HepG2 (cell line): ENCODE results near the gene DSC3. TPM values are rescaled to one million over a fixed set of nuclear protein-coding genes. Genes with fewer than 3 reads are reported as not detected.

Experiments used
- ARID4A ChIP-seq: sonication (generic); formaldehyde crosslinking; IDR thresholded peaks from 2 replicates; pipeline ENCODE4 v1.5.0; 2020; ENCODE audit warnings: mild to moderate bottlenecking, missing genetic modification reagents, borderline replicate concordance
- HMGA1 ChIP-seq: sonication (generic); formaldehyde crosslinking; conservative IDR thresholded peaks from 2 replicates; pipeline ENCODE4 v1.4.0; 2020; ENCODE audit warnings: missing genetic modification reagents
- KDM5A ChIP-seq: fragments of 200-600 bp; sonication (generic); IDR thresholded peaks from 2 replicates; pipeline ENCODE4 v1.7.0; 2018; ENCODE audit warnings: antibody characterized with exemption, mild to moderate bottlenecking, low read length, borderline replicate concordance
- YEATS2 ChIP-seq: sonication (generic); formaldehyde crosslinking; IDR thresholded peaks from 2 replicates; pipeline ENCODE4 v1.4.0; 2020; ENCODE audit warnings: missing genetic modification reagents, borderline replicate concordance
- ZNF275 ChIP-seq: sonication (generic); formaldehyde crosslinking; IDR thresholded peaks from 2 replicates; pipeline ENCODE4 v1.8.0; 2022; ENCODE audit warnings: missing genetic modification reagents, mild to moderate bottlenecking, inconsistent platforms, borderline replicate concordance
- ZNF501 ChIP-seq: sonication (generic); formaldehyde crosslinking; IDR thresholded peaks from 2 replicates; pipeline ENCODE4 v1.5.1; 2020; ENCODE audit warnings: mild to moderate bottlenecking, moderate library complexity, missing genetic modification reagents
- ZNF562 ChIP-seq: sonication (generic); formaldehyde crosslinking; IDR thresholded peaks from 2 replicates; pipeline ENCODE4 v1.8.0; 2022; ENCODE audit warnings: missing genetic modification reagents, borderline replicate concordance
- polyA plus RNA-seq, 8 experiments: library from polyadenylated mRNA; depleted of rRNA in 3 of 8; stranded (reverse) in 7 of 8; unstranded in 1 of 8; fragments of >200 nt; fragmentation: Illumina TruSeq in 4 of 8; extraction: Trizol in 4 of 8; gene quantifications; 2 replicates each; pipeline versions ENCODE4 v1.2.1 to v1.2.3, GENCODE V29; 2011 to 2016; ENCODE audit warnings: low read depth in 4 of 8, missing spikeins in 1 of 8, mixed read lengths in 1 of 8; ENCODE audit not compliant: insufficient read depth in 1 of 8
- total RNA-seq, 5 experiments: library from RNA; depleted of rRNA; stranded (reverse); fragments of >200 nt; fragmentation: Illumina TruSeq; extraction: Trizol; gene quantifications; 2 replicates each; pipeline ENCODE4 v1.2.3, GENCODE V29; 2016; ENCODE audit warnings: low read depth in 1 of 5

Gene DSC3
- total and polyA plus RNA-seq, 2 of the 13 experiments (the other 11 are each of a cell fraction or from before 2014, with no cell fraction given), result 0.05 to 0.38 TPM

GRCh38 chr18:31034541-31034940 is 8.0 kb downstream of the DSC3 start (continued):
- TF ChIP-seq ARID4A (CRISPR knock-in tag) (no peak), YEATS2 (no peak), ZNF275 (CRISPR knock-in tag) (no peak), ZNF562 (CRISPR knock-in tag) (no peak), ZNF501 (CRISPR knock-in tag) (no peak), HMGA1 (no peak), KDM5A (no peak)
